Right cardiac atrium (tissue), 5 donors: ENCODE results near the gene TEX101. TPM values are rescaled to one million over a fixed set of nuclear protein-coding genes. Genes with fewer than 3 reads are reported as not detected.
A peak's percentile ranks its signal among the peaks of the same experiment; 100 is the strongest.
"Not testable (repeated sequence)": the region's sequence is repeated elsewhere in the genome, so short reads cannot be mapped to it uniquely, and the experiment has no call there.

ENCODE experiments used
- ATAC-seq, 2 donors: fragments of 200-7000 bp; cut with Tn5 transposase; one replicate each; pipeline versions ENCODE4 v1.8.0 to v1.9.1; 2020; ENCODE audit warnings: moderate library complexity in 2 of 2, mild to moderate bottlenecking in 1 of 2
- DNase-seq, 3 donors: peaks; one replicate each; pipeline ENCODE4 v3.0.0-alpha.2; 2020
- H3K27ac ChIP-seq: one replicate; pipeline ENCODE4 v1.5.1; 2013; ENCODE audit warnings: mild to moderate bottlenecking, low read length, control low read depth, moderate library complexity
- H3K27me3 ChIP-seq: one replicate; pipeline ENCODE4 v1.6.1; 2013; ENCODE audit not compliant: control insufficient read depth, insufficient read depth
- H3K4me1 ChIP-seq: one replicate; pipeline ENCODE4 v1.6.1; 2013; ENCODE audit warnings: low read length; ENCODE audit not compliant: control insufficient read depth, insufficient read depth
- H3K4me3 ChIP-seq: one replicate; pipeline ENCODE4 v1.5.1; 2013; ENCODE audit warnings: low read length, control low read depth
- H3K9me3 ChIP-seq: one replicate; pipeline ENCODE4 v1.6.1; 2013; ENCODE audit warnings: low read length; ENCODE audit not compliant: control insufficient read depth
- WGBS: extraction: QIAGEN DNeasy Blood & Tissue Kit; methylation state at CpG from one replicate; pipeline ENCODE4 v1.1.7; 2013; 5-methylcytosine and 5-hydroxymethylcytosine counted together
- intact Hi-C, 4 donors: fragments of 100-400 bp; cut with DNase I; formaldehyde crosslinking; loops; one replicate each; pipeline versions ENCODE4 v1.11.0 to v1.14.0; 2022 to 2023
- polyA plus RNA-seq: library from polyadenylated mRNA; stranded (reverse); fragments of 200-250 nt; gene quantifications from one replicate; pipeline ENCODE4 v1.2.3, GENCODE V29; 2013
- total RNA-seq, 4 donors: library from RNA; stranded (reverse); fragmentation: NEBNext Ultra II Directional; extraction: Animal tissue kit (Norgen Biotek cat#: 25700); gene quantifications; one replicate each; pipeline ENCODE4 v1.2.1, GENCODE V29; 2021
- donor health status: healthy with polysubstance abuse.
- donor health status: DM: no; HTN: yes; CAD: no.
- donor health status: DM: no; HTN: no; CAD: no.
- donor health status: DM: no; HTN: yes; CAD: no; lungs with severe emphysema.
- donor health status: DM: yes; HTN: yes; CAD: no.

The TEX101 gene
- total and polyA plus RNA-seq, 5 donors, result not detected

GRCh38 chr19:43383759-43384158, 30.9 kb upstream of the TEX101 start:
- H3K4me1 ChIP-seq, H3K27me3 ChIP-seq, H3K9me3 ChIP-seq, ATAC-seq, DNase-seq, H3K4me3 ChIP-seq, H3K27ac ChIP-seq, intact Hi-C loops: not testable (repeated sequence)
- 54% methylated on average over 3 of the region's 3 CpGs for WGBS

- intact Hi-C loops, H3K27ac ChIP-seq, ATAC-seq, H3K4me3 ChIP-seq, H3K4me1 ChIP-seq, DNase-seq, H3K9me3 ChIP-seq, H3K27me3 ChIP-seq: not testable (repeated sequence)
- 82% methylated on average over 11 of the region's 11 CpGs for WGBS
Observed at GRCh38 chr19:43390903-43391551, 23.7 kb upstream of the TEX101 start.

- 83% methylated on average over 6 of the region's 6 CpGs for WGBS
- H3K9me3 ChIP-seq, result not testable (repeated sequence)
Observed at GRCh38 chr19:43391552-43391935, 23.1 kb upstream of the TEX101 start.

GRCh38 chr19:43393501-43393900, 21.2 kb upstream of the TEX101 start:
- H3K4me1 ChIP-seq, H3K27me3 ChIP-seq, DNase-seq, H3K27ac ChIP-seq, intact Hi-C loops, ATAC-seq, H3K4me3 ChIP-seq, H3K9me3 ChIP-seq: not testable (repeated sequence)
- 81% methylated on average over 3 of the region's 3 CpGs for WGBS

More at GRCh38 chr19:43391552-43391935, 23.1 kb upstream of the TEX101 start:
- ATAC-seq, H3K27me3 ChIP-seq, intact Hi-C loops, H3K4me1 ChIP-seq, H3K4me3 ChIP-seq, DNase-seq, H3K27ac ChIP-seq: not testable (repeated sequence)

GRCh38 chr19:43395561-43395960, 19.1 kb upstream of the TEX101 start:
- ATAC-seq (no peak), DNase-seq (no peak)
- intact Hi-C loops, result no loop called here
- no peaks in the 10 kb centered on the region for H3K4me1 ChIP-seq
- no peak overlapping the region for H3K27ac ChIP-seq
- H3K4me3 ChIP-seq, result no peak overlapping the region
- H3K9me3 ChIP-seq, result no peaks in the 10 kb centered on the region
- no peaks in the 10 kb centered on the region for H3K27me3 ChIP-seq
- 79% methylated on average over 6 of the region's 6 CpGs for WGBS

- Histone ChIP-seq H3K4me1 (no peaks in the 10 kb centered on the region), H3K27ac (no peak overlapping the region), H3K9me3 (no peaks in the 10 kb centered on the region), H3K27me3 (no peaks in the 10 kb centered on the region), H3K4me3 (no peak overlapping the region)
- DNase-seq (no peak), ATAC-seq (no peak)
- intact Hi-C loops, result no loop called here
- 61% methylated on average over 24 of the region's 24 CpGs for WGBS
Observed at GRCh38 chr19:43406297-43406696, 8.4 kb upstream of the TEX101 start.

- no peak overlapping the region for H3K4me3 ChIP-seq
- H3K4me1 ChIP-seq, result no peaks in the 10 kb centered on the region
- H3K27me3 ChIP-seq, result no peaks in the 10 kb centered on the region
- DNase-seq (no peak), ATAC-seq (no peak)
- intact Hi-C loops, result no loop called here
- H3K9me3 ChIP-seq, result no peaks in the 10 kb centered on the region
- no peak overlapping the region for H3K27ac ChIP-seq
- WGBS, result 82% methylated on average over 22 of the region's 22 CpGs
Observed at GRCh38 chr19:43407416-43408005, 7.2 kb upstream of the TEX101 start.

- Histone ChIP-seq H3K9me3 (no peaks in the 10 kb centered on the region), H3K27ac (no peak overlapping the region), H3K4me1 (no peaks in the 10 kb centered on the region), H3K4me3 (no peak overlapping the region), H3K27me3 (no peaks in the 10 kb centered on the region)
- peak in 1 of 3 donors; percentile 57 for DNase-seq
- peak in 1 of 2 donors; percentile 16 for ATAC-seq
- intact Hi-C loops, result no loop called here
- 82% methylated on average over 34 of the region's 34 CpGs for WGBS
Observed at GRCh38 chr19:43408043-43408442, 6.6 kb upstream of the TEX101 start.

GRCh38 chr19:43409415-43409814, 5.3 kb upstream of the TEX101 start:
- WGBS, result 91% methylated on average over 1 of the region's 1 CpG
- intact Hi-C loops, result no loop called here
- Histone ChIP-seq H3K9me3 (no peaks in the 10 kb centered on the region), H3K27ac (no peak overlapping the region), H3K4me1 (no peaks in the 10 kb centered on the region), H3K27me3 (no peaks in the 10 kb centered on the region), H3K4me3 (no peak overlapping the region)
- ATAC-seq (no peak), DNase-seq (no peak)

- no peak overlapping the region for H3K4me3 ChIP-seq
- no peak overlapping the region for H3K27ac ChIP-seq
- 76% methylated on average over 6 of the region's 6 CpGs for WGBS
- no peak for ATAC-seq
- intact Hi-C loops, result no loop called here
- H3K9me3 ChIP-seq, result no peaks in the 10 kb centered on the region
- H3K4me1 ChIP-seq, result no peaks in the 10 kb centered on the region
- no peak for DNase-seq
- H3K27me3 ChIP-seq, result no peaks in the 10 kb centered on the region
Observed at GRCh38 chr19:43412441-43412840, 2.2 kb upstream of the TEX101 start.

GRCh38 chr19:43416951-43417623, 2.4 kb downstream of the TEX101 start:
- intact Hi-C loops, result no loop called here
- ATAC-seq, result no peak
- 70% methylated on average over 4 of the region's 4 CpGs for WGBS

More at GRCh38 chr19:43416951-43417623, 2.4 kb downstream of the TEX101 start:
- Histone ChIP-seq H3K4me3 (no peak overlapping the region), H3K9me3 (no peaks in the 10 kb centered on the region), H3K27ac (no peak overlapping the region), H3K27me3 (no peaks in the 10 kb centered on the region), H3K4me1 (no peaks in the 10 kb centered on the region)
- DNase-seq, result no peak
